H1 (cell line): Measurements from ENCODE around the gene POU5F1. TPM values are rescaled to one million over a fixed set of nuclear protein-coding genes. Genes with fewer than 3 reads are reported as not detected.

Experiments
- CTCF ChIA-PET: fragments of 300-600 bp; sonication (Branson Sonifier 250); formaldehyde crosslinking; loops from one replicate; lab custom pipeline; 2021; ENCODE audit not compliant: partially characterized antibody; lab: Charles Lee
- POLR2A ChIA-PET: fragments of 300-600 bp; sonication (Branson Sonifier 250); formaldehyde crosslinking; loops from one replicate; lab custom pipeline; 2021; ENCODE audit warnings: inconsistent platforms; ENCODE audit not compliant: partially characterized antibody; lab: Charles Lee
- DNase-seq, 2 experiments: peaks; one replicate each; pipeline versions ENCODE4 v3.0.0 to v3.0.0-alpha.2; 2010 to 2022; ENCODE audit warnings: low spot score in 2 of 2, low read depth in 1 of 2, mixed read lengths in 1 of 2
- FAIRE-seq: peaks from 2 replicates; lab custom pipeline; 2011; peaks lifted over from hg19 to GRCh38; lab: Jason Lieb, UNC
- H2AFZ ChIP-seq: 2 replicates; pipeline ENCODE4 v1.8.1; 2012; ENCODE audit warnings: low read length, inconsistent platforms
- H2AK5ac ChIP-seq: 2 replicates; pipeline ENCODE4 v1.6.1; 2013; ENCODE audit warnings: low read depth, low read length
- H2BK120ac ChIP-seq: replicated peaks from 2 replicates; pipeline ENCODE3; 2013; ENCODE audit warnings: low read depth, low read length, inconsistent platforms
- H2BK12ac ChIP-seq: 2 replicates; pipeline ENCODE4 v1.6.1; 2013; ENCODE audit warnings: low read depth, low read length
- H2BK15ac ChIP-seq: 2 replicates; pipeline ENCODE4 v1.6.1; 2013; ENCODE audit warnings: low read length
- H2BK20ac ChIP-seq: 2 replicates; pipeline ENCODE4 v1.6.1; 2013; ENCODE audit warnings: low read length
- H2BK5ac ChIP-seq: 2 replicates; pipeline ENCODE4 v1.6.1; 2013; ENCODE audit warnings: low read depth, low read length
- H3K14ac ChIP-seq: 2 replicates; pipeline ENCODE4 v1.6.1; 2013; ENCODE audit warnings: inconsistent platforms; ENCODE audit not compliant: insufficient read length
- H3K18ac ChIP-seq: 2 replicates; pipeline ENCODE4 v1.6.1; 2013; ENCODE audit warnings: low read length; ENCODE audit errors: extremely low read depth
- H3K23ac ChIP-seq: 2 replicates; pipeline ENCODE4 v1.6.1; 2013; ENCODE audit warnings: inconsistent platforms; ENCODE audit not compliant: insufficient read length
- H3K23me2 ChIP-seq: 2 replicates; pipeline ENCODE4 v1.6.1; 2013; ENCODE audit warnings: low read depth, low read length
- H3K27ac ChIP-seq: 2 replicates; pipeline ENCODE4 v1.6.1; 2011; ENCODE audit warnings: low read depth, low read length, inconsistent platforms
- H3K27me3 ChIP-seq, 4 experiments: replicated peaks in 1 of 4; 1 replicate in 1 of 4; 2 replicates in 3 of 4; pipeline versions ENCODE4 v1.6.1 to v1.8.1; 2011 to 2013; ENCODE audit warnings: low read length in 3 of 4, mild to moderate bottlenecking in 3 of 4, inconsistent platforms in 2 of 4, mixed read lengths in 2 of 4, moderate library complexity in 1 of 4; ENCODE audit not compliant: control insufficient read depth in 3 of 4, insufficient read depth in 3 of 4; ENCODE audit errors: extremely low read depth in 1 of 4
- H3K36me3 ChIP-seq, 4 experiments: 2 replicates each; pipeline versions ENCODE4 v1.6.1 to v1.8.1; 2011 to 2013; ENCODE audit warnings: mild to moderate bottlenecking in 4 of 4, low read length in 3 of 4, moderate library complexity in 2 of 4, control low read depth in 1 of 4, inconsistent platforms in 1 of 4; ENCODE audit not compliant: insufficient read depth in 4 of 4, control insufficient read depth in 2 of 4
- H3K4ac ChIP-seq: replicated peaks from 2 replicates; pipeline ENCODE3; 2013; ENCODE audit warnings: low read length, low read depth, mixed read lengths, inconsistent platforms; ENCODE audit not compliant: insufficient read length
- H3K4me1 ChIP-seq, 4 experiments: replicated peaks in 1 of 4; 1 replicate in 1 of 4; 2 replicates in 3 of 4; pipeline versions ENCODE4 v1.6.1 to v1.8.1; 2011 to 2013; ENCODE audit warnings: low read length in 3 of 4, inconsistent platforms in 2 of 4, mixed read lengths in 1 of 4; ENCODE audit not compliant: insufficient read depth in 4 of 4, control insufficient read depth in 3 of 4
- H3K4me2 ChIP-seq, 2 experiments: 2 replicates each; pipeline versions ENCODE4 v1.6.1 to v1.8.1; 2011 to 2013; ENCODE audit warnings: low read depth in 2 of 2, low read length in 2 of 2, control low read depth in 1 of 2, inconsistent platforms in 1 of 2, mild to moderate bottlenecking in 1 of 2; ENCODE audit not compliant: insufficient read depth in 1 of 2
- H3K4me3 ChIP-seq, 4 experiments: fragments of 200-600, 300-600 bp in 1 of 4; sonication (generic), shearing (Covaris generic), sonication (Bioruptor Twin) in 1 of 4; 2 replicates each; pipeline versions ENCODE4 v1.5.1 to v1.8.1; 2011 to 2016; ENCODE audit warnings: low read length in 4 of 4, low read depth in 3 of 4, control low read depth in 2 of 4, inconsistent platforms in 2 of 4, mild to moderate bottlenecking in 2 of 4, mixed read lengths in 1 of 4, moderate library complexity in 1 of 4; ENCODE audit not compliant: insufficient read depth in 2 of 4; ENCODE audit errors: extremely low read depth in 1 of 4
- H3K56ac ChIP-seq: replicated peaks from 2 replicates; pipeline ENCODE3; 2013; ENCODE audit warnings: low read depth, mild to moderate bottlenecking, mixed read lengths, low read length, inconsistent platforms; ENCODE audit not compliant: insufficient read length
- H3K79me1 ChIP-seq: 2 replicates; pipeline ENCODE4 v1.6.1; 2013; ENCODE audit warnings: low read depth, low read length, control low read depth
- H3K79me2 ChIP-seq, 2 experiments: 2 replicates each; pipeline versions ENCODE4 v1.6.1 to v1.8.1; 2012 to 2013; ENCODE audit warnings: low read length in 2 of 2, mild to moderate bottlenecking in 2 of 2, inconsistent platforms in 1 of 2; ENCODE audit not compliant: insufficient read depth in 2 of 2, control insufficient read depth in 1 of 2
- H3K9ac ChIP-seq, 4 experiments: replicated peaks in 1 of 4; 1 replicate in 1 of 4; 2 replicates in 3 of 4; pipeline versions ENCODE4 v1.6.1 to v1.8.1; 2011 to 2013; ENCODE audit warnings: low read depth in 3 of 4, low read length in 3 of 4, control low read depth in 2 of 4, mild to moderate bottlenecking in 2 of 4, moderate library complexity in 2 of 4, inconsistent platforms in 1 of 4; ENCODE audit errors: extremely low read depth in 1 of 4
- H3K9me3 ChIP-seq, 2 experiments: 2 replicates each; pipeline versions ENCODE4 v1.6.1 to v1.8.1; 2012 to 2013; ENCODE audit warnings: mild to moderate bottlenecking in 2 of 2, moderate library complexity in 2 of 2, control low read depth in 1 of 2, inconsistent platforms in 1 of 2, low read depth in 1 of 2, low read length in 1 of 2, mixed read lengths in 1 of 2; ENCODE audit not compliant: insufficient read depth in 2 of 2
- H4K20me1 ChIP-seq, 2 experiments: replicated peaks in 1 of 2; 2 replicates each; pipeline versions ENCODE3 to v1.8.1; 2011 to 2013; ENCODE audit warnings: inconsistent platforms in 2 of 2, low read length in 2 of 2, mild to moderate bottlenecking in 1 of 2; ENCODE audit not compliant: insufficient read depth in 2 of 2, control insufficient read depth in 1 of 2
- H4K5ac ChIP-seq: 2 replicates; pipeline ENCODE4 v1.6.1; 2013; ENCODE audit warnings: low read length, low read depth, mixed read lengths, inconsistent platforms; ENCODE audit not compliant: insufficient read length
- H4K8ac ChIP-seq: 2 replicates; pipeline ENCODE4 v1.8.0; 2013; ENCODE audit warnings: mild to moderate bottlenecking, moderate library complexity, low read length, inconsistent platforms; ENCODE audit not compliant: insufficient read depth; ENCODE audit errors: extremely low read depth
- H4K91ac ChIP-seq: replicated peaks from 2 replicates; pipeline ENCODE3; 2013; ENCODE audit warnings: low read length, mixed read lengths, inconsistent platforms; ENCODE audit not compliant: insufficient read length
- HDAC6 ChIP-seq: IDR thresholded peaks from one replicate; pipeline ENCODE4 v1.7.1; 2012; ENCODE audit warnings: low read depth, mild to moderate bottlenecking, inconsistent platforms, low read length, moderate library complexity
- WGBS, 2 experiments: shearing (Covaris generic) in 1 of 2; methylation state at CpG; one replicate each; pipeline versions ENCODE4 v1.1.6 to v1.1.7; 2013 to 2015; ENCODE audit warnings: low lambda C conversion rate in 2 of 2, mixed read lengths in 2 of 2, inconsistent platforms in 1 of 2, low coverage in 1 of 2, missing lambda C conversion rate in 1 of 2; ENCODE audit not compliant: insufficient replicate concordance in 2 of 2, insufficient coverage in 1 of 2, insufficient read length in 1 of 2; ENCODE audit errors: extremely low coverage in 1 of 2, missing lambda C conversion rate in 1 of 2; 5-methylcytosine and 5-hydroxymethylcytosine counted together
- polyA plus RNA-seq, 7 experiments: library from polyadenylated mRNA; depleted of rRNA in 3 of 7; stranded (reverse) in 5 of 7; unstranded in 2 of 7; fragments of >200 nt in 5 of 7; fragments of 200-250 nt in 2 of 7; gene quantifications; 1 replicate in 5 of 7; 2 replicates in 1 of 7; 4 replicates in 1 of 7; pipeline versions ENCODE4 v1.2.1 to v1.2.3, GENCODE V29; 2011 to 2013; ENCODE audit warnings: missing spikeins in 2 of 7, mixed read lengths in 2 of 7
- total RNA-seq: library from RNA; stranded (reverse); fragmentation: NEBNext Ultra II Directional; extraction: Animal tissue kit (Norgen Biotek cat#: 25700); gene quantifications from 2 replicates; pipeline ENCODE4 v1.2.1, GENCODE V29; 2021

The POU5F1 gene
- total and polyA plus RNA-seq, 2 of the 8 experiments (the other 6 are each of a cell fraction or from before 2014, with no cell fraction given) = 2,437 to 2,526 TPM

DNA sequence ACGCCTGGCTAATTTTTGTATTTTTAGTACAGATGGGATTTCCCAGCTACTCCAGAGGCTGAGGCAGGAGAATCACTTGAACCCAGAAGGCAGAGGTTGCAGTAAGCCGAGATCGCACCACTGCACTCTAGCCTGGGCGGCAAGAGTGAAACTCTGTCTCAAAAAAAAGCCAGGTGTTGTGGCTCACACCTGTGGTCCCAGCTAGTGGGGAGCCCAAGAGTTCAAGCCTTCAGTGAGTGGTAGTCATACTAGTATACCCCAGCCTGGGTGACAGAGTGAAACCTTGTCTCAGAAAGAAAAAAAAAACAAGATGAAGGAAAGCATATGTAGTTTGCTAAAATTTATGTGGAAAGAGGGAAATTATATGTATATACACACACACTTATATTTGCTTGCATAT is 20.0 kb upstream of the POU5F1 start:
- Histone ChIP-seq H4K91ac (no peak overlapping the region), H2AK5ac (no peak overlapping the region), H3K9me3 (peaks cover 0 to 4% of the 10 kb centered on the region in 2 experiments; a peak in 1 of 4 replicates), H3K4me2 (no peak overlapping the region), H2BK5ac (no peak overlapping the region), H3K56ac (no peak overlapping the region), H2AFZ (no peak overlapping the region), H4K20me1 (no peaks in the 10 kb centered on the region), H3K4me1 (peaks cover 0 to 4% (median 0%) of the 10 kb centered on the region in 4 experiments; a peak in 2 of 7 replicates), H2BK20ac (no peak overlapping the region), H2BK120ac (no peak overlapping the region), H3K14ac (no peak overlapping the region), H3K27me3 (no peaks in the 10 kb centered on the region), H3K27ac (no peak overlapping the region), H3K18ac (no peak overlapping the region), H3K23ac (no peak overlapping the region), H3K79me1 (no peaks in the 10 kb centered on the region), H3K4ac (no peak overlapping the region), H2BK12ac (no peak overlapping the region), H3K79me2 (no peaks in the 10 kb centered on the region), H3K4me3 (no peak overlapping the region), H4K8ac (no peak overlapping the region), H3K9ac (no peak overlapping the region), H4K5ac (no peak overlapping the region), H3K36me3 (no peaks in the 10 kb centered on the region), H3K23me2 (no peaks in the 10 kb centered on the region), H2BK15ac (no peak overlapping the region)
- DNase-seq (no peak), FAIRE-seq (no peak)
- no peak for TF ChIP-seq HDAC6
- POLR2A ChIA-PET = interaction anchor here (61.6 kb wide), 1 partner anchor 43 kb away, joined by 2251 read pairs; the partner anchor contains the start of genes CCHCR1, CDSN, POU5F1 and PSORS1C1
- CTCF ChIA-PET = interaction anchor here (0.6 to 11.0 kb wide), 12 partner anchors 17 to 742 kb away, joined by 3 to 94 read pairs (median 4); no protein-coding TSS in a partner anchor
- 89% methylated on average over 4 of the region's 4 CpGs; no CpG with 5 or more reads in 1 of the 2 experiments for WGBS, 2 experiments
